A673 (cell line): ENCODE results near the gene EPB41L5.

Source experiments
- EZH2 ChIP-seq: fragments of 200-600 bp; sonication (generic); IDR thresholded peaks from 2 replicates; pipeline ENCODE4 v1.6.1; 2017; ENCODE audit warnings: borderline replicate concordance, low read depth, mild to moderate bottlenecking, mixed read lengths, antibody characterized with exemption, low read length; ENCODE audit not compliant: poor library complexity, severe bottlenecking
- TF ChIP-seq, protein P1 (sequence below): fragments of 300-800, 200-600 bp; sonication (generic); conservative IDR thresholded peaks from 2 replicates; pipeline ENCODE4 v1.5.1; 2017; ENCODE audit warnings: low read depth, mild to moderate bottlenecking, antibody characterized with exemption, low read length, moderate library complexity, mixed read lengths

DNA sequence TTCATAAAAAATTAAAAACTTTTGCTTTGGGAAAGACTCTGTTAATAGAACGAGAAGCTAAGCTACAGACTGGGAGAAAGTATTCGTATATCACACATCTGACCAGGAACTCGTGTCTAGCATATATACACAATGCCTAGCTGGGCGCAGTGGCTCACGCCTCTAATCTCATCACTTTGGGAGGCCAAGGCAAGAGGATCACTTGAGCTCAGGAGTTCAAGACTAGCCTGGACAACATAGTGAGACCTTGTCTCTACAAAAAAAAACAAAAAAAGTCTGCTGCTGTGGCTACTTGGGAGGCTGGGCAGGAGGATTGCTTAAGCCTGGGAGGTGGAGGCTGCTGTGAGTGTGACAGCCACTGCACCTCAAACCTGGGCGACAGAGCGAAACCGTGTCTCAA is 46.6 kb downstream of the EPB41L5 start:
- TF ChIP-seq, protein P1, sequence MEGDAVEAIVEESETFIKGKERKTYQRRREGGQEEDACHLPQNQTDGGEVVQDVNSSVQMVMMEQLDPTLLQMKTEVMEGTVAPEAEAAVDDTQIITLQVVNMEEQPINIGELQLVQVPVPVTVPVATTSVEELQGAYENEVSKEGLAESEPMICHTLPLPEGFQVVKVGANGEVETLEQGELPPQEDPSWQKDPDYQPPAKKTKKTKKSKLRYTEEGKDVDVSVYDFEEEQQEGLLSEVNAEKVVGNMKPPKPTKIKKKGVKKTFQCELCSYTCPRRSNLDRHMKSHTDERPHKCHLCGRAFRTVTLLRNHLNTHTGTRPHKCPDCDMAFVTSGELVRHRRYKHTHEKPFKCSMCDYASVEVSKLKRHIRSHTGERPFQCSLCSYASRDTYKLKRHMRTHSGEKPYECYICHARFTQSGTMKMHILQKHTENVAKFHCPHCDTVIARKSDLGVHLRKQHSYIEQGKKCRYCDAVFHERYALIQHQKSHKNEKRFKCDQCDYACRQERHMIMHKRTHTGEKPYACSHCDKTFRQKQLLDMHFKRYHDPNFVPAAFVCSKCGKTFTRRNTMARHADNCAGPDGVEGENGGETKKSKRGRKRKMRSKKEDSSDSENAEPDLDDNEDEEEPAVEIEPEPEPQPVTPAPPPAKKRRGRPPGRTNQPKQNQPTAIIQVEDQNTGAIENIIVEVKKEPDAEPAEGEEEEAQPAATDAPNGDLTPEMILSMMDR, result no peak
- TF ChIP-seq EZH2, result no peak
